ENCODE results near the gene CLTCL1. TPM values are rescaled to one million over a fixed set of nuclear protein-coding genes. Genes with fewer than 3 reads are reported as not detected.

The CLTCL1 gene
- total RNA-seq, 2 donors from 2014 or later: 0.66 to 2.3 TPM

DNA sequence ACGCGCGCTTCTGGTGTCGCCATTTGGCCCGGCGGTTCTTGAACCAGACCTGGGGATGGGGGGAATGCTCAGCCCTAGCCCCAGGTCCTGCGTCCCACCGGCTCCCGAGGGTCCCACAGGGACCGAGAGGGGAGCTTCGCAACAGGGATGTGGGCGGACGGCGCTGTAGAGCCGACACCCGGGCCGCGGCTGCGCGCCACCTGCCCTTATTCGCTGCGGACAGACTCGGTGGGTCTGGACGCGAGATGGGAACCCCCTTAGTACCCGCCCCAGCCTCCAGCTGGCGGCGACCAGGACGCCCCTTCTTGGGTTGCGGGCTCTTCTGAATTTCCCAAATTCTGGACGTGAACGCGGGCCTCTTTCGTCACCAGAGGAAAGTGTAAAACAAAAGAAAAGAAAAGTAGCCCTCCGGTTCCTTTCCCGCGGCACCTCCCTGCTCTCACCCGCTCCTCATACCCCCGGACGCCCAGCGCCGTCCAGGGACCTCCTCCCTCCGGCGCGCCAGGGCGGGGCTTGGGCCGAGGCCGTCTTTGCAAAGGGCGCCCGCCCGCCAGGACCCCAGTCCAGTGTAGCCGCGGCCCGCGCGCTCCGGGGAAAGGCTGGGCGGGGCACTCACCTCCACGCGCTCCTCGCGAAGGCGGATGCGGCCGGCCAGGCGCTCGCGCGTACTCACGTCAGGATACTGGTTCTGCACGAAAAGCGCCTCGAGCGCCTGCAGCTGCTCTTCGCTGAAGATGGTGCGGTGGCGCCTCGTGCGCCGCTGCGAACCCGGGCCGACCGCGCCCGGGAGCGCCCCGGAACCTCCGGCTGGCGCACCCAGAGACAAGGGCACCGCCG lies 142.3 kb downstream of the CLTCL1 start:
- H3K27ac ChIP-seq: no peak overlapping the region
- peaks cover 0 to 21% of the 10 kb centered on the region in 2 donors for H3K27me3 ChIP-seq
- H3K4me3 ChIP-seq: no peak overlapping the region
- TF ChIP-seq, protein P1, sequence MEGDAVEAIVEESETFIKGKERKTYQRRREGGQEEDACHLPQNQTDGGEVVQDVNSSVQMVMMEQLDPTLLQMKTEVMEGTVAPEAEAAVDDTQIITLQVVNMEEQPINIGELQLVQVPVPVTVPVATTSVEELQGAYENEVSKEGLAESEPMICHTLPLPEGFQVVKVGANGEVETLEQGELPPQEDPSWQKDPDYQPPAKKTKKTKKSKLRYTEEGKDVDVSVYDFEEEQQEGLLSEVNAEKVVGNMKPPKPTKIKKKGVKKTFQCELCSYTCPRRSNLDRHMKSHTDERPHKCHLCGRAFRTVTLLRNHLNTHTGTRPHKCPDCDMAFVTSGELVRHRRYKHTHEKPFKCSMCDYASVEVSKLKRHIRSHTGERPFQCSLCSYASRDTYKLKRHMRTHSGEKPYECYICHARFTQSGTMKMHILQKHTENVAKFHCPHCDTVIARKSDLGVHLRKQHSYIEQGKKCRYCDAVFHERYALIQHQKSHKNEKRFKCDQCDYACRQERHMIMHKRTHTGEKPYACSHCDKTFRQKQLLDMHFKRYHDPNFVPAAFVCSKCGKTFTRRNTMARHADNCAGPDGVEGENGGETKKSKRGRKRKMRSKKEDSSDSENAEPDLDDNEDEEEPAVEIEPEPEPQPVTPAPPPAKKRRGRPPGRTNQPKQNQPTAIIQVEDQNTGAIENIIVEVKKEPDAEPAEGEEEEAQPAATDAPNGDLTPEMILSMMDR (IDR thresholded peaks at IDR 0.05): no peak
- TF ChIP-seq POLR2A (IDR thresholded peaks at IDR 0.05): no peak
- DNase-seq (no peak), ATAC-seq (no peak)
- intact Hi-C loops (cut with DNase I): loop anchor here (5.0 kb wide), 1 partner anchor 483 kb away; no protein-coding TSS in a partner anchor
- H3K4me1 ChIP-seq: peaks cover 9% of the 10 kb centered on the region
- no peaks in the 10 kb centered on the region for H3K36me3 ChIP-seq (replicated peaks in 1 of 2; ENCODE audit: insufficient read depth in 1 of 2, low read depth in 2 of 2)
- no peaks in the 10 kb centered on the region for H3K9me3 ChIP-seq
- WGBS, 2 donors: 1 to 4% methylated on average over 17 to 64 of the region's 92 CpGs

- Histone ChIP-seq H3K9me3 (no peaks in the 10 kb centered on the region), H3K27me3 (peaks cover 0 to 16% of the 10 kb centered on the region in 2 donors), H3K36me3 (replicated peaks in 1 of 2; ENCODE audit: insufficient read depth in 1 of 2, low read depth in 2 of 2) (no peaks in the 10 kb centered on the region), H3K27ac (no peak overlapping the region), H3K4me1 (peaks cover 16% of the 10 kb centered on the region), H3K4me3 (no peak overlapping the region)
- DNase-seq (no peak), ATAC-seq (no peak)
- TF ChIP-seq POLR2A (IDR thresholded peaks at IDR 0.05): no peak
- TF ChIP-seq, protein P1 (IDR thresholded peaks at IDR 0.05): no peak
- 25 to 26% methylated on average over 2 to 33 of the region's 33 CpGs for WGBS, 2 donors
- intact Hi-C loops (cut with DNase I): loop anchor here (5.0 kb wide), 1 partner anchor 484 kb away; no protein-coding TSS in a partner anchor
Observed at GRCh38 chr22:19148417-19149046, 143.0 kb downstream of the CLTCL1 start.

GRCh38 chr22:19147195-19147780 lies 144.2 kb downstream of the CLTCL1 start:
- Histone ChIP-seq H3K27me3 (peaks cover 0 to 11% of the 10 kb centered on the region in 2 donors), H3K9me3 (no peaks in the 10 kb centered on the region), H3K4me3 (no peak overlapping the region), H3K27ac (no peak overlapping the region), H3K36me3 (replicated peaks in 1 of 2; ENCODE audit: insufficient read depth in 1 of 2, low read depth in 2 of 2) (no peaks in the 10 kb centered on the region), H3K4me1 (peaks cover 20% of the 10 kb centered on the region)
- TF ChIP-seq POLR2A (IDR thresholded peaks at IDR 0.05): no peak
- TF ChIP-seq, protein P1 (IDR thresholded peaks at IDR 0.05): no peak
- 37 to 39% methylated on average over 4 to 9 of the region's 9 CpGs for whole genome bisulfite sequencing, 2 donors
- intact Hi-C loops (cut with DNase I): loop anchor here (5.0 kb wide), 1 partner anchor 485 kb away; no protein-coding TSS in a partner anchor
- no peak for DNase-seq
- ATAC-seq: no peak

DNA sequence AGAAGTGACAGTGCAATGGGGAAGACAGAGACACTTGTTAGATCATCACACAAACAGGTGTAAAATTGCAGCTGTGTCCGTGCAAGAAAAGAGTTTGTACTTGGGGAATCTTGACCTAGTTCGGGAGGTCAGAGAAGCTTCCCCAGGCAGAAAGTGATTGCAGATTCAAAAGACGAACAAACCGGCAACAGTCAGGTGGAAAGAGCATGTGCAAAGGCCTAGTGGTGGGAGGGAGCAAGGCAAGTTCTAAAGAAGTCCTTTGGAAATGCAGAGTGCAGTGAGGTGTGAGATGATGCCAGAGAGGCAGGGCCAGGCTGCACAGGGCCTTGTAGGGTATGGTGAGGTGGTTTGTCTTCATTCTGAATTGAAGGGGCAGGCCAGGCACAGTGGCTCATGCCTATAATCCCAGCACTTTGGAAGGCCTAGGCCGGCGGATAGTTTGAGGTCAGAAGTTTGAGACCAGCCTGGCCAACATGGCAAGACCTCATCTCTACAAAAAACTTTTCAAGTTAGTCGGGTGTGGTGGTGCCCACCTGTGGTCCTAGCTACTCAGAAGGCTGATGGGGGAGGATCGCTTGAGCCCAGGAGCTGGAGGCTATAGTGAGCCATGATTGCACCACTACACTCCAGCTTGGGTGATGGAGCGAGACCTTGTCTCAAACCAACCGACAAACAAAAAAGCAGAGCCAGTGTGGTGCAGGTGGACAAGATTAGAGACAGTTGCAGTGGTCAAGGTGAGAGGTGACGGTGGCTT lies 145.1 kb downstream of the CLTCL1 start:
- no peak for TF ChIP-seq POLR2A (IDR thresholded peaks at IDR 0.05)
- TF ChIP-seq, protein P1 (IDR thresholded peaks at IDR 0.05): no peak
- ATAC-seq (no peak), DNase-seq (no peak)
- H3K4me3 ChIP-seq: no peak overlapping the region
- no peak overlapping the region for H3K27ac ChIP-seq
- no peaks in the 10 kb centered on the region for H3K9me3 ChIP-seq
- H3K36me3 ChIP-seq (replicated peaks in 1 of 2; ENCODE audit: insufficient read depth in 1 of 2, low read depth in 2 of 2): peaks cover 0 to 2% of the 10 kb centered on the region in 2 donors
- intact Hi-C loops (cut with DNase I): loop anchor here (5.0 kb wide), 1 partner anchor 486 kb away; no protein-coding TSS in a partner anchor
- WGBS, 2 donors: 46 to 69% methylated on average over 10 to 11 of the region's 11 CpGs
- peaks cover 0 to 9% of the 10 kb centered on the region in 2 donors for H3K27me3 ChIP-seq
- H3K4me1 ChIP-seq: peaks cover 20% of the 10 kb centered on the region
